ENCODE measurements around the gene WBP2.
"Not testable (repeated sequence)": the region's sequence is repeated elsewhere in the genome, so short reads cannot be mapped to it uniquely, and the experiment has no call there.

The WBP2 gene

DNA sequence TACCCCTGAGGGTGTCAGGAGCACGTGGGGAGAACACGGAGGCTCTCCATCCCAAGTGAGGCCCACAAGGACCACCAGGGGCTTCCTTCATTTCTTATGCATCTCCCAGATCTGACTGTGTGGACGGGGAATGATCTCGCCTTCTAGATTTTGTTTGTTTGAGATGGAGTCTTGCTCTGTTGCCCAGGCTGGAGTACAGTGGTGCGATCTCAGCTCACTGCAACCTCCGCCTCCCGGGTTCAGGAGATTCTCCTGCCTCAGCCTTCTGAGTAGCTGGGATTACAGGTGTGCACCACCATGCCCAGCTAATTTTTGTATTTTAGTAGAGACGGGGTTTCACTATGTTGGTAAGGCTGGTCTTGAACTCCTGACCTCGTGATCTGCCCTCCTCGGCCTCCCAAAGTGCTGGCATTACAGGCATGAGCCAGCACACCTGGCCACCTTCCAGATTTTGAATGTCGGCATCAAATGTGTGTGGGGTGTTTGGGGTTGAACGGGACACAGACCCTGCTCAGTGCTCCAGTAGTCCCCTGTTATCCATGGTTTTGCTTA, 13.7 kb upstream of the WBP2 start:
- DNase-seq (ENCODE audit: low read depth), result not testable (repeated sequence)

DNA sequence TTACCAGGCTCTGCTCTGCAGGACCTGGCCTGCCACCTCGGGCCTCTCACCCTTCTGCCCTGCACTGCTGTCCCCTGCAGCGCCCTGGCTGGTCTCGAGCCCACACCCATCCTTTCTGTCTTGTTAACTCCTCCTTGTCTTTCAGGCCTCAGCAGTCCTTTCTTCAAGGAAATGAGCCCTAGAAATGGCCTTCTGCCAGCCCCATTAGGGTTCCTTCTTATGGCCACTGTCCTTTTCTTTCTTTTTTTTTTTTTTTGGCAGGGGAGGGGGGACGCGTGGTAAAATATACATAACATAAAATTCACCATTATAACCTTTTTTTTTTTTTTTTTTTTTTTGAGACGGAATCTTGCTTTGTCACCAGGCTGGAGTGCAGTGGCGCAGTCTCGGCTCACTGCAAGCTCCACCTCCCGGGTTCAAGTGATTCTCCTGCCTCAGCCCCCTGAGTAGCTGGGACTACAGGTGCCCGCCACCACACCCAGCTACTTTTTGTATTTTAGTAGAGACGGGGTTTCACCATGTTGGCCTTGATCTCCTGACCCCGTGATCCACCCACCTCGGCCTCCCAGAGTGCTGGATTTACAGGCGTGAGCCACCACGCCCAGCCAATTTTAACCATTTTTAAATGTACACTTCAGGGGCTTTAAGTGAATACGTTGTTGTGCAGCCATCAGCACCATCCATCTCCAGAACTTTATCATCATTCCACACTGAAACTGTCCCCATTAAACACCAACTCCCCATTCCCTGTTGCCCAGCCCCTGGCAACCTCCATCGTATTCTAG, 10.5 kb upstream of the WBP2 start:
- not testable (repeated sequence) for DNase-seq (ENCODE audit: low read depth)

DNA sequence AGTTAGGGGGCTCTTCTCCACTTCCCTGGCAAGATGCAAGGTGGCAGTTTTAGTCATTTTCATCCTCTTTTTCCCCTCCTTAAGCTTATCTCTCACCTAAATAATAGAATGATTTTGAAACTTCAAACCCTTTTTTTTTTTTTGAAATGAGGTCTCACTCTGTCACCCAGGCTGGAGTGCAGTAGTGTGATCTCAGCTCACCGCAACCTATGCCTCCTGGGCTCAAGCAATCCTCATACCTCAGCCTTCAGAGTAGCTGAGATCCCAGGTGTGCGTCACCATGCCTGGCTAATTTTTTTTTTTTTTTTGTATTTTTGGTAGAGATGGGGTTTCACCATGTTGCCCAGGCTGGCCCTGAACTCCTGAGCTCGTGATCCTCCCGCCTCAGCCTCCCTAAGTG, 9.8 kb upstream of the WBP2 start:
- DNase-seq (ENCODE audit: low read depth), result not testable (repeated sequence)

DNA sequence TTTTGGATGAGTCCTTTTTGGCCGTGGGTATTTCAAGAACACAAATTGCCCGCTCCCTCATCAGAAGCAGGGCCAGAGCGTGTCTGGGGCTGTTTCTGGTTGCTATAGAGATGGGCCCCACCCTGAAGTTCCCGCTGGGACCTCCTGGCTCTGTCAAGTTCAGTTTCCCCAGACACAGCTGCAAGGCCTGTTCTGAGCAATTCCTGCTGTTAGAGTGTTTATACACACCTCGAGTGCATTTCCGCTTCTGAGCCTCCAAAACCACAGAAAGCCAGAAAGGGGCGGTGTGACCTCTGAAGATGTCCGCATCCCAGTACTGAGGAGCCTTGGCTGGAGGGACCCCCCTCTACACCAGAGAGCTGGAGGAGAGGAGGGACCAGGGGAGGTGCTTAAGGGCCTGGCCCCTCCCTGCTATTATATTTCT, 9.3 kb upstream of the WBP2 start:
- DNase-seq (ENCODE audit: low read depth), result no peak

DNA sequence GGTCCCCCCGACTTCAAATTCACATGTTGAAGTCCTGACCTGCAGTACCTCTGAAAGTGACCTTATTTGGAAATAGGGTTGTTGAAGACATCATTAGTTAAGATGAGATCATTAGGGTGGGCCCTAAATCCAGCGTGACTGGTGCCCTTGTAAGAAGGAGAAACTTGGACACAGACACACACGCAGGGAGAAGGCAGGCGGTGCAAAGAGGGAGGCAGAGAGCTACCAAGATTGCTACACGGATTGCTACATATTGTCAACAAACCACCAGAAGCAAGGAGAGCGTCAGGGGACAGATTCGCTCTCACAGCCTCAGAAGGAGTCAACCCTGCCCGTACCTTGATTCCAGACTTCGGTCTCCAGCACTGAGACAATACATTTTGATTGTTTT, 6.8 kb upstream of the WBP2 start:
- DNase-seq (ENCODE audit: low read depth), result no peak

DNA sequence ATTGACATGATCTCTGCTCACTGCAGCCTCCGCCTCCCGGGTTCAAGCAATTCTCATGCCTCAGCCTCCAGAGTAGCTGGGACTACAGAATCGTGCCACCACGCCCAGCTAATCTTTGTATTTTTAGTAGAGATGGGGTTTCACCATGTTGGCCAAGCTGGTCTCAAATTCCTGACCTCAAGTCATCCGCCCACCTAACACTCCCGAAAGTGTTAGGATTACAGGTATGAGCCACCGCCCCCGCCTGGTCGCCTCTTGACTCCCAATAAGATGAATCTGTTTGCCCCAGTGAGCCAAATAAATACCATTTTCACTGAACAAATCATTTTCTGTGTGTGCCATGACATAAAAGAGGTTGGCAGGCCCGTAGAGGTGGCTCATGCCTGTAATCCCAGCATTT, 4.2 kb upstream of the WBP2 start:
- DNase-seq (ENCODE audit: low read depth), result not testable (repeated sequence)

DNA sequence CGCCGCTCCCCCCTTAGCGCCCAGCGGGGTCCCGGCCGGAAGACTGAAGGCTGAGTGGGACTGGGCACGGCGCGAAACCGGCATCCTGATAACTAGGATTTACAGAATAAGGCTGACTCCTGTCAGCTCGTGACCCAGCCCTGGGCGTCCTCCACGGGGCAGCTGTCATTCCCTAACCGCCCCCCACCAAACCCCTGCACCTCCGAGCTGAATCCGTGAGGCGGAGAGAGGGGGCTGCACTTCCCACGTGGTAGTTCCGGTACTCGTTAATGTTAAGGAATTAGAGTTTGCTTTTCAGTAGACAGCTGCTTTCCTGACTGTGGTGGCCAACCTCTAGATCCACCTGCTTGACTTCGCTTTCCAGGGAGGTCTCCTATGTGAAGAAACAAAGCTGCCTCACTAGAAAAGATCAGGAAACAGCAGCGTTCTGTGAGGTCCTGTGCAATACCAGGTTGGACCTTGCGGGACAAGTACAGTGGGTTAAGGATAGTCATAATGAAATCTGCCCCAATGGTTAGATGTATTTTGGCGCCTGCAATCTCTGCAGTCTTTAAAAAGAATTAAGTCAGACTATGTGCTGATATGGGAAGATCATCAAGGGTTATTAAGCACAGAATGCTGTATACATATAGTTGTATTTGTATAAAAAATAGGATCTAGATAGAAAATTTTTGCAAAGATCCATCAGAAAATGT, 1.1 kb upstream of the WBP2 start:
- DNase-seq (ENCODE audit: low read depth), result no peak

DNA sequence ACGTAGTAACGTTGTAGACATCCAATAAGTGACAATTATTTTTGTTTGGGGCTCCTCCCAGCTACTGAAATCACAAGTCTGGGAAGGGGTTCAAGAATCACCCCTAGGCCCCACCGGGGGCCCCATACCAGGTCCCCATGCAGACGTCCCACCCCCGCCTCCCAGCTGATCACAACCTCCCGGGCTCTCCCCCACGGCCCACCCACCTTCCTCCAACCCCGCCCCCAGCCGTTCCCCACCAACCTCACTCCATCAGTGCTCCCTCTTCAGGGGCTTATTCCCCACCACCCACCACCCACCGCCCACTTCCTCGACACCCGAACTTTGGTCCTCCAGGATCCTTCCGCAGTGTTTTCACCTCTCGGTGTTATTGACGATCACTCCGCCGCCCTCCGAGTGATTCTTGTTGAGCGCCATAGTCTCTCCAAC, 240 bp downstream of the WBP2 start:
- DNase-seq (ENCODE audit: low read depth), result no peak

DNA sequence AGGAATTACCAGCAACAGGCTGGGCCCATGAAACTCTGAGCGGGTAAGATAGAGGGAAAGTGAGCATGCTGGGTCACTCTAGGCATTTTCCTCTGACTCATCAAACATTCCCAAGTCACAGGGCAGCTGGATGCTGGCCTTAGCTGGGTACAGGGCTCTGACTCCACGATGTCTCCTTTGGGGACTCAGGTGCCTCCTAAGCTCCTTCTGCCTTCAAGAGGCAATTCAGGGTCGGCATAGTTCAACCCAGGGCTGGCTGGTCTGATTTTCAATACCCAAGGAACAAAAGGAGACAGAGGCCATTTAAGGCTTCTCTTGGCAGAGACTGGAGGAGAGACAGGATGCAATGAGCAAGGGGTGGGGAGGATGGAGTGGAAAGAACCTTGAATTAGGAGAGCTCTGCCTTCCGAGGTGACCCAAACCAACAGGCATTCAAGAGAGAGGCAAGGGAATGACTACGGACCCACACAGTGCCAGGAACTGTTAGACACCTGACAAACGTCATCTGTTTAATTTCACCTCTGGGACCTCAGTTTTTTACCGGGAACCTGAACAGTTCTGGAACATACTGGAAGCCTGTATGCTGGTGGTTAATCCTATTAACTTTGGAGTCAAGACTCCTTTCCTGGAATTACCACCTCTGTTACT, 910 bp downstream of the WBP2 start:
- DNase-seq (ENCODE audit: low read depth), result no peak

DNA sequence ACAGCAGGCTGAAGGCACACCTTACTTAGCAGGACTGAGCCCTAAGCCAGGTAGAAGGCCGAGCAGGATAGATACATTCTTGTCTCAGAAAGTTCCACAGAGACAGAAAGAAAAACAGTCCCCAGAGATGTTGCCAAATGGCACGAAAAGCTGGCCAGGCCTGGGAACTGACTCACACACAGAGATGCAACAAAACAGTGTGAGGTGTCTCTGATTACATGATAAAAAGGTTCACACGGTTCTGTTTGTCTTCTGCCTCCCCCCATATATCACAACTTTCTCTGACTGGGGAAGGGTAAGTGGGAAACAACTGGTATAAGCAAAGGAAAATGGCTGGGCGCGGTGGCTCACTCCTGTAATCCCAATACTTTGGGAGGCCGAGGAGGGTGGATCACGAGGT, 1.7 kb downstream of the WBP2 start:
- DNase-seq (ENCODE audit: low read depth), result no peak

DNA sequence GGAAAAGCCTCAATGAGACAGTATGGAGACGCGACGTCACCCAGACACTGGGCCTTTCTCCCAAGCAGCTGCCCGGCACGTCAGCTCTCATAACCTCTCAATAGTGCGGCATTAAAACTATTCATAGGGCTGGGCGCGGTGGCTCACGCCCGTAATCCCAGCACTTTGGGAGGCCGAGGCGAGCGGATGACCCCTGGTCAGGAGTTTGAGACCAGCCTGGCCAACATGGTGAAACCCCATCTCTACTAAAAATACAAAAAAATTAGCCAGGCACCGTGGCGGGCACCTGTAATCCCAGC, 3.5 kb downstream of the WBP2 start:
- DNase-seq (ENCODE audit: low read depth), result not testable (repeated sequence)

DNA sequence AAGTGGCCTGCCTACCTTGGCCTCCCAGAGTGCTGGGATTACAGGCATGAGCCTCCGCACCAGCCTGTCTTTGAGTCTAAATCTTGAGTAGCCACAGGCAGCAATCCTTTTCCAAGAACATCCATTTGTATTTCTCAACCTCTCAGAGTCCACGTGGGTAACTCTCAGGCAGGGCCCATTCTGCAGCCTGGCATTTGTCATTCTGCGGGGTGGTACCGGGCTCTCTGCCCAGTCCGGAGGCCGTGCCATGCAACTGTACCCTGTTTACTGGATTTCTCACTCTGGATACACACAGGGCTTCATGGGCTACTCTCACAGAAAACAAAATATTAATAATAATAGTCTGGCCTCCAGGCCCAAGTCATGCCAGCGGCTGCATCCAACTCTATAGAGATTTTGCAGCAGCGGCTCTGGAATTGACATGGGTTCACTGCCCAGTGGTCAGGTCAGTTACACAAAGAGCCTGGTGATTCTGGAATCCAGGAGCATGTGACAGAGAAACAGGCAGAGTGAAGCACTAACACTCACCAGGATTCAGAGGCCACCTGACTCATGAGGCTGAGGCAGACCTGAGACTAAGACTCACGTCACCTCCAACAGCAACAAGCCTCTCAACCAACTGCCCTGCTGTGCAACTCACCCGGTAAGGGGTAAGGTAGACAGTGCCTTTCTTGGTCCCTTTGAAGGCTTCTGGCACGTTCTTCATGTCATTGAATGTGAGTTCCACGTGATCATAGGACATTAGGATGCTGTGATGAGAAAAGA, 4.0 kb downstream of the WBP2 start:
- no peak for DNase-seq (ENCODE audit: low read depth)

DNA sequence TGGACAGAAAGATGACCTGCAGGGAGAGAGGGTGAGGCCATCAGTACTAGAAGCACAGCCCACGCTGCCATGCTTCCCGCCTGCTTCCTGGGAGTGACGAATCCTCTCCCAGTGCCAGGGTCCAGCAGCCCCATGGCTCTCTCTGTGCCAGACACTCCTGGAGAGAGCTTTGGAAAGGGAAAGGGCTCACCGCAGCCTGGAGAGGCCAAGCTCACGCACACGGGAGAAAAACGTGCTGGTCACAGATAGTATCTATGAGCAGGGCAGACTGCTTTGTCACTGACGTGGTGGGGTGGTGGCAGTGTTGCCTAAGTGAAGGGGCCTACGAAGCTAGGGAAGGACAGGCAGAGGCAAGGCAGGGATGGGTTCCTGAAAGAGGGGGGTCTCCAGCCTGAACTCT, 5.4 kb downstream of the WBP2 start:
- no peak for DNase-seq (ENCODE audit: low read depth)

DNA sequence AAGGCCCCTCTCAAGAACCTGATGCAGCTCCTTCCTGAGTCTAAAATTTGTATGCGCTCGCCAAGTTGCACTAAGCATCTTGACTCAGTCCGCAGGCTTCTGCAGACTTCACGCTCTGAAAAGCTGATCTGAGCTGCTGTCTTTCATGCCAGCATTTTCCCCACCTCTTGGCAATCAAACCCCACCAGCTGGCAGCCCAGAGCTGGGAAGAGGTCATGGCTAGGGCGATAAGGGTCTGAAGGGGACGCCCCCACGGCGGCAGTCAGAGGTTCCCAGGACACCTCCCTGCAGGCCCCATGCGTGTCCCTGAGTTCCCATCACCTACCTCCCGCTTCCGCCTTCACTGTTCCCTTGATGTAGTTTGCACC, 5.9 kb downstream of the WBP2 start:
- DNase-seq (ENCODE audit: low read depth), result no peak

DNA sequence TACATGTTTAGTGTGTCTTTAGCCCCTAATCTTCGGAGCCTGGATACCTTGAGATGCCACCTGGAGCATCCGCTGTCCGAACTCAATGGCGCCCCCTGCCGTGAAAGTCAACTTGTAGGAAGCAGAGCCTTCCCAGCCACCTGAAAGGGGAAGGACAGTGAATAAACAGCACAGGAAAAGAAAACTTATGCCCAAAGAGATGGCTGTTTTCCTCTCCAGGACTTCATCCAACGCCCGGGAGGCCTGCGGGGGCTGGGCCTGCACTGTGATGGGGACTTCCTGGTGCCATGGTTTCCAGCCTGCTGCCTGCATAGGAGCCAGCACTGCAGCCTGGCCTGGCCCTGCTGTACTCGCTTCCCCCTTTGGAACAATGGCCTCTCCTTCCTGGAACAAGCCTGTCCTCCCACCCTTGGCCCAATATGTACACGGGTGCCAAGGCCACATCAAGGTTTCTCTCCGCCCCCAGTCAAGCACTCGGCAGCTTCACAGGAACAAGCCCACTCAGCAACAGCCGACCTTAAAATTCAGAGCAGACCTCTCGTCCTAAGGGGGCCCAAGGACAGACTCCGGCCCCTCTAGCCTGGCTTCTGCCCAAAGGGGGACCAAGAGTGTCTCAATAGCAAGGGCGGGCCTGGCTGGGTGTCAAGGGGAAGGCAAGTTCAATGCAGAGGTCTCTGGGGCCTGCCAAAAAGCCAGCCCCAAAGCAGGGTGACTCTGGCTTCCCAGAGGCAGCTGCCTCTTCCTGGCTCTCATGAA, 6.4 kb downstream of the WBP2 start:
- peak; percentile 75 for DNase-seq (ENCODE audit: low read depth)

DNA sequence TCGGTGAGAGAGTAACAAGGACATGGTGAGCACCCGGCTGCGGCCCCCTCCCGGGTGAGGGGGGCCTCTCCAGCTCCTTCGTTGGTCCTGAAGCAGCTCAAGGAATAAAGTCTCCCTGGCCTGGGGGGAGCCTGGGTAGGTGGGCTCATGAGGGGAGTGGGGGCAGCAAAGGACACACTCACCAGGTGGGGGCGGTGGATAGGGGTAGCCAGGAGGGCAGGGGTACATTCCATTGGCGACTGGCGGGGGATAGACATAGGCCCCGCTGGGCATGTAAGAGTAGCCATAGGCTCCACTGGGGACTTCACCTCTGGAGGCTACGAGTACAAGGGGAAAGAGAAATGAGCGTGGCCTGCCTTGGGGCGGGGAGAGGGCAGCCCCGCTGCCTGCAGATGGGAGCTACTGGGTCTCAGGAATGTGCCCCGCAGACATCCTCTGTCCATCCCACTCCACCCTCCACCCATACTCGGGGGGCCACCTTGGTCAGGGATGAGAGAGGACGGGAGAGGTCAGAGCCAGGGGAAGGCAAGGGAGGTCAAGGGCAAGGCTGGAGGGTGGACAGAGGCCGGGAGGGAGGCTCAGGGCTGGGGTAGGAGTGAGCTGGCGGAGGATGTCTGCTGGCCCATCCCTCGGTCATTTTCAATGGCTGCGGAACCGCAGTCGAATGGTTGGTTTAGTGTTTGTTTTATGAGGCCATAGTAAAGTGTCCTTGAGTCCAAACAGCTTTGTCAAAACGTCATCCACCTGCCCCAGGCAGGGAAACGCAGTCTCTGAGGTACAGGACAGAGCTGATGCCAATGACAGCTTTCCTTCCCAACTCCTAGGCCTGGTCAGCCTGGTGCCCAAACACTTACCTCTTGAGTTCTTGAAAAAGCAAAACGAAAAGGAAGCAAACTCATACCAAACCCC, 7.3 kb downstream of the WBP2 start:
- no peak for DNase-seq (ENCODE audit: low read depth)

DNA sequence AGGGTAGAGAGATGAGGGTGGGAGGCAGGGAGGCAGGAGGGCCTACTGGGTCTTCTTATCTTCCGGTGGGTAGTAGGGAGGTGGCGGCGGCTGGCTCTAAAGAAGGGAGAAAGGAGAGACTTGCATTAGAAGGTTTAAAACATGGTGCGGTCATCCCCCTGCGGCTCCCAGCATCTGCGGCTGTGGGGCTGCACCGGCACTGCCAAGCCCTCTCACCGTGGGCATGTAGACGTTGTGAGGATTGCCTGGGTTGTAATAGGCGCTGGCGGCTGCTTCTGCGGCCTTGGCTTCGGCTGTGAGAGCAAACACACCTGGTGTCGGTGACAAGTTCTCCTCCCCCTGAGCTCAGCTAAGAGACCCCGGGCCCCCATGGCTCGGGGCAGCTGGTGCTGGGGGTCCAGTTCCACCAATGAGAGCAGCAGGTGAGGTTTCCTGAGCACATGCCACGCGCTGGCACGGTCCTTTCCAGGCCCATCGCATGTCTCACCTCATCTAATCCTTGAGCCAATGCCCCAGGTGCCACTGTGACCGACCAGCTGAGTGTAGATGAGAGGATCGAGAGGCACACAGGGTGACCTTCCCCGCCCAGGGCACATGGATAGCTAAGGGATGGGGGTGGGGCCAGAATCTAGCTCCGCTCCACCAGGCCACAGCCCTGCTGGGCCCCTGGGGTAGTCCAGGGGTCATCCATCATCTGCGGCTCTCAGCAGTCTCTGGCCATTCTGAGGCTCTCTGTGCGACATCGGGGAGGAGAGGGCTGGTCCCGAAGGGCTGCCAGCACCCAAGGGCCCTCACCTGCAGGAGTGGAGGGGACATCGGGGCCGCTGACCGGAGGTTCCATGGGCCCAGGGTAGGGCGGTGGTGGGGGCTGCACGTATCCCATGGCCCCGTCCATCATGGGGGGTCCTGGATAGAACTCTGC, 8.2 kb downstream of the WBP2 start:
- DNase-seq (ENCODE audit: low read depth), result no peak

DNA sequence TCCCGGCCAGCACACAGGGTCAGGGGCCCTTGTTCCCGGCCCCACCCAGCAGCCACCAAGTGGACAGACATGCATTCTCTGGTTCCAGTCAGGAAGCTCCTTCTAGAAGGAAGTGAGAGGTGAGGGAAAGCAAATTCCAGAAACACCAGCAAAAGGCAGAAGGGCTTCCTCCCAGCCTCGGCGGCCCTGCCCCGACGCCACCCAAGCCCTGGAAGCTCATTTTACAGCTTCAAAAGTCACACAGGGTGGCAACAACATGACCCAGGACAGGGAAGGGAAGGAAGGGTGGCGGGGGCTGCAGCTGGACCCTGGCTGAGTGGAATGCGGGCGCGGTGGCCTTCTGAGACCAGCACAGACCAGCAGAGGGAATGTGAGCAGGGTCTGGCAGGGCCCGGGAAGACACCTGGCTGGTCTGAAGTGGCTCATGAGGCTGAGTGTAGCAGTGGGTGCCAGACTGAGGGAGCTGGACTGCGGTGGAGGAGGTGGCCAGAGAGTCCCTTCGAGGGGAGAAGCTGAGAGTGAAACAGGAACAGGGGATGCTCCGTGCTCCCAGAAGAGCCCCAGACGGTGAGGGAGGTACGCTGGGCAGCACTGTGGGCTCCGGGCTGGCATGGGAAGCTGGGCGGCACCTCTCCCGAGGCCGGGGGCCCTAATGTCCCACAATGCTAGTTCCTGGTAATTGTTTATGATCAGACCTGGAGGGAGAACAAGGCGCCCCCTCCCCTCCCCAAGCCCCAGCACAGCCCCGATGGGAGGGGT, 9.0 kb downstream of the WBP2 start:
- DNase-seq (ENCODE audit: low read depth), result no peak
